Large intestine (tissue), 3 donors: ENCODE measurements around the gene PATJ. TPM values are rescaled to one million over a fixed set of nuclear protein-coding genes. Genes with fewer than 3 reads are reported as not detected.
A peak's percentile ranks its signal among the peaks of the same experiment; 100 is the strongest.

ENCODE experiments used
- DNase-seq, 2 donors: peaks; one replicate each; pipeline versions ENCODE4 v3.0.0 to v3.0.0-alpha.2; 2013
- H3K27ac ChIP-seq: one replicate; pipeline ENCODE4 v1.5.1; 2013; ENCODE audit warnings: low read length
- H3K27me3 ChIP-seq: 2 replicates; pipeline ENCODE4 v1.6.1; 2013; ENCODE audit warnings: low read length; ENCODE audit not compliant: control insufficient read depth, insufficient read depth
- H3K36me3 ChIP-seq: 2 replicates; pipeline ENCODE4 v1.6.1; 2013; ENCODE audit warnings: low read length; ENCODE audit not compliant: control insufficient read depth, insufficient read depth
- H3K4me1 ChIP-seq: one replicate; pipeline ENCODE4 v1.6.1; 2013; ENCODE audit warnings: low read length; ENCODE audit not compliant: control insufficient read depth, insufficient read depth
- H3K4me3 ChIP-seq: one replicate; pipeline ENCODE4 v1.5.1; 2013; ENCODE audit warnings: low read length
- H3K9me3 ChIP-seq: one replicate; pipeline ENCODE4 v1.6.1; 2013; ENCODE audit warnings: mild to moderate bottlenecking, low read depth, low read length, moderate library complexity; ENCODE audit not compliant: control insufficient read depth
- WGBS: methylation state at CpG from one replicate; pipeline ENCODE4 v1.1.5; 2013; ENCODE audit warnings: low lambda C conversion rate; ENCODE audit not compliant: insufficient coverage; 5-methylcytosine and 5-hydroxymethylcytosine counted together
- polyA plus RNA-seq: library from polyadenylated mRNA; unstranded; fragments of 120-200 nt; gene quantifications from one replicate; pipeline ENCODE4 v1.2.1, GENCODE V29; 2013

The PATJ gene
- polyA plus RNA-seq, 1 donor: 33.0 TPM

DNA sequence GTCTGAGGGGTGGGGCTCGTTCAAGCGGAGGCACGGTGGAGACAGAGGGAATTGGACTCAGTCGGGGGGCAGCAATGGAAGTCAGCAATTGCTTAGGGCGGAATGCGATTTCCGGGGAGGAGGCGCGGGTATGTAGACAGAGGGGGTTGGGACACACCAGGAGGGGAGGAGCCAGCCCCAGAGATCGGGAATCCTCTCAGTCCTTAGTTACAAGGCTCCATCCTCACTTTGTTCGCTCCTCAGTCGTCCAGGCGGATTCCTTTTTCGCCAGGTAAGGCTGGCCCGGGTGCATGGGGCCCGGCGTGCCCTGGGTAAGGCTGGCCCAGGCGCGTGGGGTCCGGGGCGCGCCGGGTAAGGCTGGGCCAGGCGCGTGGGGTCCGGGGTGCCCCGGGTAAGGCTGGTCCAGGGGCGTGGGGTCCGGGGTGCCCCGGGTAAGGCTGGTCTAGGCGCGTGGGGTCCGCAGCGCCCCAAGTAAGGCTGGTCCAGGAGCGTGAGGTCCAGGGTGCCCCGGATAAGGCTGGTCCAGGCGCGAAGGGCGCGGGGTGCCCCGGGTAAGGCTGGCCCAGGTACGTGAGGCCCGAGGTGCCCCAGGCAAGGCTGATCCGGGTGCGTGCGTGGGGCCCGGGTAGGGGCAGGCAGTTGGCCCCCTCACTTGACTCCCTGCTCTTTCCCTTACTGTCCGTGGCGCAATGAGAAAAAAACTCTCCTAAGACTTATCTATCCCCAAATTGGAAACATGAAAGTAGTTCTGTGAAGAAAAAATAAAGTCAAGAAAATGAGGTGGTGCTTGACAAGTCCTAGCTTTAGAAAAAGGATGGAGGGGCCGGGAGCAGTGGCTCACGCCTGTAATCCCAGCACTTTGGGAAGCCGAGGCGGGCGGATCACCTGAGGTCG, 452.6 kb downstream of the PATJ start, which contains the start of gene L1TD1:
TSS of gene L1TD1 (plus strand) at position 199 of the 894 bp plus-strand sequence. CDS start 11,780 bp downstream, outside the sequence.
- Histone ChIP-seq H3K4me1 (peaks cover 3% of the 10 kb centered on the region), H3K27me3 (peaks cover 33% of the 10 kb centered on the region), H3K4me3 (peak within 1 kb of the TSS; percentile 4), H3K36me3 (no peaks in the 10 kb centered on the region), H3K27ac (no peak within 1 kb of the TSS), H3K9me3 (no peaks in the 10 kb centered on the region)
- WGBS: 8% methylated on average over 2 of the region's 55 CpGs
- peak; percentile 41 to 67 for DNase-seq

DNA sequence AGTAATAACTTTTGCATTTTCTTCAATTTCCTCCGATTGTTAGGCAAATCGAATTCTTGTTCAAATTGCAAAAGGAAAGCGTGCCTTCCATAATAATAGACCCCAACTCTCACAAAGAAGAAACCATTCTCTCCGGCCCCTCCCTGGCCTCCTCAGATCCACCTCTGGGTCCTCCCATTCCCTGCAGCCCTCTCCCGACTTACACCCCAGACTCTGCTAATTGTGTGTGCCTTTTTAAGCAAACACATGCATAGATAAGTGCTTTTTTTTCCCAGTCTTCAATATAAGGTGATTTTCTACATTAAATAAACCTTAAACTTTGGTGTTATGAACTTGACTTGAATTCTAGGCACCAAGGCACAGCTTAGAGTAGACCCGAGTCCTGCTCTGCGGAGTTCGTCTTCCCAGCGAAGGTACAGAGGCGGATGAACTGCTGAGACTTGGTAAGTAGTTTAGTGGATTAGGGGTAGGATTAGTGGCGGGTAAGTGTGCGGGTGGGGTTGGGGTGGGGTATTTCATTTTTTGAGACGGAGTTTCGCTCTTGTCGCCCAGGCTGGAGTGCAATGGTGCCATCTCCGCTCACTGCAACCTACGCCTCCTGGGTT, 453.9 kb downstream of the PATJ start:
- Histone ChIP-seq H3K9me3 (no peaks in the 10 kb centered on the region), H3K27me3 (peaks cover 33% of the 10 kb centered on the region), H3K36me3 (no peaks in the 10 kb centered on the region), H3K4me3 (no peak overlapping the region), H3K27ac (no peak overlapping the region), H3K4me1 (peaks cover 3% of the 10 kb centered on the region)
- DNase-seq: no peak
- 35% methylated on average over 3 of the region's 17 CpGs for WGBS

DNA sequence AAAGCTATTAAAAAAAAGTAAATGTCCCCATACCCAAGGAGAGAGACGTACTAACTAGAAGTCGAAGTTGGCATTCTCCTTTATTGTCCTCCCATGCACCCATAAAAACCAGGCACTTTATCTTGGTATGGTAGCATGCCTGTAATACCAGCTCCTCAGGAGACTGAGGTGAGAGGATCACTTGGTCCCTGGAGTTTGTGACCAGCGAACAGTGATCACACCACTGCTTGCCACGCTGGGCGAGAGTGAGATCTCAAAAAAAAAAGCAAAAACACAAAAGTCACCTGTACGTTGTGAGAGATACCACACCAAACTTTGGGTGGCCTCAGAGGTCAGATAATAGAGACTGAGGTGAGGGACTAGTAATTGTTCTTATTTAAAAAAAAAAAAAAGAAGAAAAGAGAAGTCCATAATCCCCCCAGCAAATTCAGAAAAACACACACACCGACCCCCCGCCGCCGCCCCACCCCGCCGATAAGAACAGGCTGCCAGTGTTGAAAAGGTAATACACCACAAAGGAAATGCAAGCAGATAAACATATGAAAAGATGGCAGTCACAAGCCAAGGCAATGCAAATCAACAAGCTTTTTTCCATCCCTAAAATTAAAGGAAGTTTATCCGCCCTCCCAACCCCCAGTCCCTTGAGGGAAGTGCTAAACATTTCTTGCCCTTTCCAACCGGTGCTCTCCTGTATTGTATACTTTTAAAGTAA, 455.9 kb downstream of the PATJ start:
- H3K9me3 ChIP-seq: no peaks in the 10 kb centered on the region
- H3K4me1 ChIP-seq: peaks cover 3% of the 10 kb centered on the region
- DNase-seq: no peak
- H3K4me3 ChIP-seq: no peak overlapping the region
- H3K27me3 ChIP-seq: peaks cover 33% of the 10 kb centered on the region
- H3K27ac ChIP-seq: no peak overlapping the region
- WGBS: 23% methylated on average over 2 of the region's 14 CpGs
- no peaks in the 10 kb centered on the region for H3K36me3 ChIP-seq

- Histone ChIP-seq H3K4me3 (no peak overlapping the region), H3K27ac (no peak overlapping the region), H3K27me3 (peaks cover 33% of the 10 kb centered on the region), H3K9me3 (no peaks in the 10 kb centered on the region), H3K4me1 (peaks cover 3% of the 10 kb centered on the region), H3K36me3 (no peaks in the 10 kb centered on the region)
- no peak for DNase-seq
- WGBS: no CpG with 5 or more reads among the region's 3 CpGs
Observed at GRCh38 chr1:62198781-62199125, 456.5 kb downstream of the PATJ start.

DNA sequence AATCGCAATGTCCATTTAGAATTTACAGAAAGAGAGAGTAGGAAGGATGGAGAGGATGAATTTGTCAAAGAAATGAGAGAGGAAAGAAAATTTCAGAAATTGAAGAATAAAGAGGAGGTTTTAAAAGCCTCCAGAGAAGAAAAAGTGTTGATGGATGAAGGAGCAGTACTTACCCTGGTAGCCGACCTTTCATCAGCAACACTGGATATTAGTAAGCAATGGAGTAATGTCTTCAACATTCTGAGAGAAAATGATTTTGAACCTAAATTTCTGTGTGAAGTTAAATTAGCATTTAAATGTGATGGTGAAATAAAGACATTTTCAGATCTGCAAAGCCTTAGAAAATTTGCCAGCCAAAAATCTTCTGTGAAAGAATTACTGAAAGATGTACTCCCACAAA, 464.9 kb downstream of the PATJ start:
- no peak overlapping the region for H3K4me3 ChIP-seq
- peaks cover 17% of the 10 kb centered on the region for H3K9me3 ChIP-seq
- 100% methylated on average over 1 of the region's 2 CpGs for WGBS
- no peaks in the 10 kb centered on the region for H3K27me3 ChIP-seq
- no peaks in the 10 kb centered on the region for H3K36me3 ChIP-seq
- H3K4me1 ChIP-seq: no peaks in the 10 kb centered on the region
- H3K27ac ChIP-seq: no peak overlapping the region
- DNase-seq: no peak

GRCh38 chr1:62208087-62208486, 465.8 kb downstream of the PATJ start:
- no peak for DNase-seq
- H3K27ac ChIP-seq: no peak overlapping the region
- H3K9me3 ChIP-seq: peaks cover 17% of the 10 kb centered on the region
- H3K27me3 ChIP-seq: no peaks in the 10 kb centered on the region
- no peaks in the 10 kb centered on the region for H3K36me3 ChIP-seq
- H3K4me3 ChIP-seq: no peak overlapping the region
- WGBS: no CpG with 5 or more reads among the region's 5 CpGs
- H3K4me1 ChIP-seq: no peaks in the 10 kb centered on the region

GRCh38 chr1:62208970-62209369, 466.7 kb downstream of the PATJ start:
- Histone ChIP-seq H3K4me3 (no peak overlapping the region), H3K27me3 (no peaks in the 10 kb centered on the region), H3K36me3 (no peaks in the 10 kb centered on the region), H3K9me3 (peaks cover 17% of the 10 kb centered on the region), H3K4me1 (no peaks in the 10 kb centered on the region), H3K27ac (no peak overlapping the region)
- 60% methylated on average over 1 of the region's 1 CpG for WGBS
- no peak for DNase-seq

- no peak overlapping the region for H3K27ac ChIP-seq
- WGBS: no CpG with 5 or more reads among the region's 1 CpG
- H3K4me3 ChIP-seq: no peak overlapping the region
- H3K36me3 ChIP-seq: no peaks in the 10 kb centered on the region
- DNase-seq: no peak
- peaks cover 17% of the 10 kb centered on the region for H3K9me3 ChIP-seq
- H3K27me3 ChIP-seq: no peaks in the 10 kb centered on the region
- no peaks in the 10 kb centered on the region for H3K4me1 ChIP-seq
Observed at GRCh38 chr1:62209931-62210595, 467.8 kb downstream of the PATJ start.

GRCh38 chr1:62210960-62211359, 468.7 kb downstream of the PATJ start:
- no CpG with 5 or more reads among the region's 1 CpG for WGBS
- Histone ChIP-seq H3K4me3 (no peak overlapping the region), H3K4me1 (no peaks in the 10 kb centered on the region), H3K36me3 (no peaks in the 10 kb centered on the region), H3K27ac (no peak overlapping the region), H3K9me3 (peaks cover 17% of the 10 kb centered on the region), H3K27me3 (no peaks in the 10 kb centered on the region)
- no peak for DNase-seq

DNA sequence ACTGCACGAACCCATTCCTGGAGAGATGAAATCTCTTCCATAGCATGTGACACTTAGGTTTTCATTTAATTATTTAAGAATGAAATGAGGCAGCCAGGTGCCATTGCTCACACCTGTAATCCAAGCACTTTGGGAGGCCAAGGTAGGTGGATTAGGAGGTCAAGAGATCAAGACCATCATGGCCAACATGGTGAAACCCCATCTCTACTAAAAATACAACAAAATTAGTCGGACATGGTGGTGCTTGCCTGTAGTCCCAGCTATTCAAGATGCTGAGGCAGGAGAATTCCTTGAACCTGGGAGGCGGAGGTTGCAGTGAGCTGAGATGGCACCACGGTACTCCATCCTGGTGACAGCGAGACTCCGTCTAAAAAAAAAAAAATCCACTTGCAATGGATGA, 470.1 kb downstream of the PATJ start:
- DNase-seq: no peak
- Histone ChIP-seq H3K36me3 (no peaks in the 10 kb centered on the region), H3K4me1 (no peaks in the 10 kb centered on the region), H3K27ac (no peak overlapping the region), H3K27me3 (no peaks in the 10 kb centered on the region), H3K4me3 (no peak overlapping the region), H3K9me3 (peaks cover 17% of the 10 kb centered on the region)
- WGBS: 100% methylated on average over 1 of the region's 6 CpGs
